Measurements from ENCODE around the gene FOXP3. TPM values are rescaled to one million over a fixed set of nuclear protein-coding genes. Genes with fewer than 3 reads are reported as not detected.

FOXP3 gene
- total and polyA plus RNA-seq, 2 experiments from 2014 or later, result 0.11 to 0.28 TPM

DNA sequence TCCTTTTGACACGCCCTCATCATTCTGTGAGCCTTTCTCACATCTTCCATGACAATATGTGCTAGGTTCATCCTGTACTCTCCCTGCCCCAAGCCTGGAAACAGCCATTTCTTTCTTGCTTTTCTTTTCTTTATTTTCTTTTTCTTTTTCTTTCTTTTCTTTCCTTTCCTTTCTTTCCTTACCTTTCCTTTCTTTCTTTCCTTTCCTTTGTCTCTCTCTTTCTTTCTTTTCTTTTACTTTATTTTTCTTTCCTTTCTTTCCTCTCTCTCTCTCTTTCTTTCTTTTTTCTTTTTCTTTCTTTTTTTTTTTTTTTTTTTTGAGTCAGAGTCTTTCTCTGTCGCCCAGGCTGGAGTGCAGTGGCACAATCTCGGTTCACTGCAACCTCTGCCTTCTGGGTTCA is 19.7 kb upstream of the FOXP3 start:
- Histone ChIP-seq H3K36me3 (ENCODE audit: insufficient read depth) (no peaks in the 10 kb centered on the region), H3K4me3 (no peak overlapping the region), H3K4me2 (no peak overlapping the region), H3K27ac (ENCODE audit: low read depth) (no peak overlapping the region), H4K20me1 (replicated peaks; ENCODE audit: insufficient read depth) (no peaks in the 10 kb centered on the region), H3K9me2 (ENCODE audit: insufficient read depth) (no peaks in the 10 kb centered on the region), H3F3A (replicated peaks; ENCODE audit: low read depth) (no peaks in the 10 kb centered on the region), H3K4me1 (ENCODE audit: insufficient read depth) (no peaks in the 10 kb centered on the region), H3K79me2 (replicated peaks; ENCODE audit: insufficient read depth) (no peaks in the 10 kb centered on the region), H3K27me3 (ENCODE audit: insufficient read depth) (no peaks in the 10 kb centered on the region), H2AFZ (no peak overlapping the region)
- peaks cover 3% of the 10 kb centered on the region; the same call in 2 of the 3 replicates for H3K36me3 Mint-ChIP-seq (ENCODE audit: low read depth)
- peaks cover 9% of the 10 kb centered on the region; the same call in 2 of the 3 replicates for H3K4me1 Mint-ChIP-seq
- DNase-seq (ENCODE audit: low spot score), result no peak
- no peak overlapping the region for H3K27ac Mint-ChIP-seq
- TF ChIP-seq, protein P1, sequence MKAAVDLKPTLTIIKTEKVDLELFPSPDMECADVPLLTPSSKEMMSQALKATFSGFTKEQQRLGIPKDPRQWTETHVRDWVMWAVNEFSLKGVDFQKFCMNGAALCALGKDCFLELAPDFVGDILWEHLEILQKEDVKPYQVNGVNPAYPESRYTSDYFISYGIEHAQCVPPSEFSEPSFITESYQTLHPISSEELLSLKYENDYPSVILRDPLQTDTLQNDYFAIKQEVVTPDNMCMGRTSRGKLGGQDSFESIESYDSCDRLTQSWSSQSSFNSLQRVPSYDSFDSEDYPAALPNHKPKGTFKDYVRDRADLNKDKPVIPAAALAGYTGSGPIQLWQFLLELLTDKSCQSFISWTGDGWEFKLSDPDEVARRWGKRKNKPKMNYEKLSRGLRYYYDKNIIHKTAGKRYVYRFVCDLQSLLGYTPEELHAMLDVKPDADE (IDR thresholded peaks at IDR 0.05), result no peak
- no peak for TF ChIP-seq ZNF114 (CRISPR knock-in tag; IDR thresholded peaks at IDR 0.05)
- TF ChIP-seq, protein P2, sequence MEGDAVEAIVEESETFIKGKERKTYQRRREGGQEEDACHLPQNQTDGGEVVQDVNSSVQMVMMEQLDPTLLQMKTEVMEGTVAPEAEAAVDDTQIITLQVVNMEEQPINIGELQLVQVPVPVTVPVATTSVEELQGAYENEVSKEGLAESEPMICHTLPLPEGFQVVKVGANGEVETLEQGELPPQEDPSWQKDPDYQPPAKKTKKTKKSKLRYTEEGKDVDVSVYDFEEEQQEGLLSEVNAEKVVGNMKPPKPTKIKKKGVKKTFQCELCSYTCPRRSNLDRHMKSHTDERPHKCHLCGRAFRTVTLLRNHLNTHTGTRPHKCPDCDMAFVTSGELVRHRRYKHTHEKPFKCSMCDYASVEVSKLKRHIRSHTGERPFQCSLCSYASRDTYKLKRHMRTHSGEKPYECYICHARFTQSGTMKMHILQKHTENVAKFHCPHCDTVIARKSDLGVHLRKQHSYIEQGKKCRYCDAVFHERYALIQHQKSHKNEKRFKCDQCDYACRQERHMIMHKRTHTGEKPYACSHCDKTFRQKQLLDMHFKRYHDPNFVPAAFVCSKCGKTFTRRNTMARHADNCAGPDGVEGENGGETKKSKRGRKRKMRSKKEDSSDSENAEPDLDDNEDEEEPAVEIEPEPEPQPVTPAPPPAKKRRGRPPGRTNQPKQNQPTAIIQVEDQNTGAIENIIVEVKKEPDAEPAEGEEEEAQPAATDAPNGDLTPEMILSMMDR (conservative IDR thresholded peaks at IDR 0.05; ENCODE audit: low read depth in 2 of 2), result no peak
- no peak for TF ChIP-seq EZH2 (IDR thresholded peaks at IDR 0.05; ENCODE audit: low read depth, unreplicated experiment)
- TF ChIP-seq STAT1 (IDR thresholded peaks at IDR 0.05; ENCODE audit: unreplicated experiment), result no peak
- no peak for TF ChIP-seq EZH2phosphoT487 (IDR thresholded peaks at IDR 0.05; ENCODE audit: unreplicated experiment)
- TF ChIP-seq, protein P3, sequence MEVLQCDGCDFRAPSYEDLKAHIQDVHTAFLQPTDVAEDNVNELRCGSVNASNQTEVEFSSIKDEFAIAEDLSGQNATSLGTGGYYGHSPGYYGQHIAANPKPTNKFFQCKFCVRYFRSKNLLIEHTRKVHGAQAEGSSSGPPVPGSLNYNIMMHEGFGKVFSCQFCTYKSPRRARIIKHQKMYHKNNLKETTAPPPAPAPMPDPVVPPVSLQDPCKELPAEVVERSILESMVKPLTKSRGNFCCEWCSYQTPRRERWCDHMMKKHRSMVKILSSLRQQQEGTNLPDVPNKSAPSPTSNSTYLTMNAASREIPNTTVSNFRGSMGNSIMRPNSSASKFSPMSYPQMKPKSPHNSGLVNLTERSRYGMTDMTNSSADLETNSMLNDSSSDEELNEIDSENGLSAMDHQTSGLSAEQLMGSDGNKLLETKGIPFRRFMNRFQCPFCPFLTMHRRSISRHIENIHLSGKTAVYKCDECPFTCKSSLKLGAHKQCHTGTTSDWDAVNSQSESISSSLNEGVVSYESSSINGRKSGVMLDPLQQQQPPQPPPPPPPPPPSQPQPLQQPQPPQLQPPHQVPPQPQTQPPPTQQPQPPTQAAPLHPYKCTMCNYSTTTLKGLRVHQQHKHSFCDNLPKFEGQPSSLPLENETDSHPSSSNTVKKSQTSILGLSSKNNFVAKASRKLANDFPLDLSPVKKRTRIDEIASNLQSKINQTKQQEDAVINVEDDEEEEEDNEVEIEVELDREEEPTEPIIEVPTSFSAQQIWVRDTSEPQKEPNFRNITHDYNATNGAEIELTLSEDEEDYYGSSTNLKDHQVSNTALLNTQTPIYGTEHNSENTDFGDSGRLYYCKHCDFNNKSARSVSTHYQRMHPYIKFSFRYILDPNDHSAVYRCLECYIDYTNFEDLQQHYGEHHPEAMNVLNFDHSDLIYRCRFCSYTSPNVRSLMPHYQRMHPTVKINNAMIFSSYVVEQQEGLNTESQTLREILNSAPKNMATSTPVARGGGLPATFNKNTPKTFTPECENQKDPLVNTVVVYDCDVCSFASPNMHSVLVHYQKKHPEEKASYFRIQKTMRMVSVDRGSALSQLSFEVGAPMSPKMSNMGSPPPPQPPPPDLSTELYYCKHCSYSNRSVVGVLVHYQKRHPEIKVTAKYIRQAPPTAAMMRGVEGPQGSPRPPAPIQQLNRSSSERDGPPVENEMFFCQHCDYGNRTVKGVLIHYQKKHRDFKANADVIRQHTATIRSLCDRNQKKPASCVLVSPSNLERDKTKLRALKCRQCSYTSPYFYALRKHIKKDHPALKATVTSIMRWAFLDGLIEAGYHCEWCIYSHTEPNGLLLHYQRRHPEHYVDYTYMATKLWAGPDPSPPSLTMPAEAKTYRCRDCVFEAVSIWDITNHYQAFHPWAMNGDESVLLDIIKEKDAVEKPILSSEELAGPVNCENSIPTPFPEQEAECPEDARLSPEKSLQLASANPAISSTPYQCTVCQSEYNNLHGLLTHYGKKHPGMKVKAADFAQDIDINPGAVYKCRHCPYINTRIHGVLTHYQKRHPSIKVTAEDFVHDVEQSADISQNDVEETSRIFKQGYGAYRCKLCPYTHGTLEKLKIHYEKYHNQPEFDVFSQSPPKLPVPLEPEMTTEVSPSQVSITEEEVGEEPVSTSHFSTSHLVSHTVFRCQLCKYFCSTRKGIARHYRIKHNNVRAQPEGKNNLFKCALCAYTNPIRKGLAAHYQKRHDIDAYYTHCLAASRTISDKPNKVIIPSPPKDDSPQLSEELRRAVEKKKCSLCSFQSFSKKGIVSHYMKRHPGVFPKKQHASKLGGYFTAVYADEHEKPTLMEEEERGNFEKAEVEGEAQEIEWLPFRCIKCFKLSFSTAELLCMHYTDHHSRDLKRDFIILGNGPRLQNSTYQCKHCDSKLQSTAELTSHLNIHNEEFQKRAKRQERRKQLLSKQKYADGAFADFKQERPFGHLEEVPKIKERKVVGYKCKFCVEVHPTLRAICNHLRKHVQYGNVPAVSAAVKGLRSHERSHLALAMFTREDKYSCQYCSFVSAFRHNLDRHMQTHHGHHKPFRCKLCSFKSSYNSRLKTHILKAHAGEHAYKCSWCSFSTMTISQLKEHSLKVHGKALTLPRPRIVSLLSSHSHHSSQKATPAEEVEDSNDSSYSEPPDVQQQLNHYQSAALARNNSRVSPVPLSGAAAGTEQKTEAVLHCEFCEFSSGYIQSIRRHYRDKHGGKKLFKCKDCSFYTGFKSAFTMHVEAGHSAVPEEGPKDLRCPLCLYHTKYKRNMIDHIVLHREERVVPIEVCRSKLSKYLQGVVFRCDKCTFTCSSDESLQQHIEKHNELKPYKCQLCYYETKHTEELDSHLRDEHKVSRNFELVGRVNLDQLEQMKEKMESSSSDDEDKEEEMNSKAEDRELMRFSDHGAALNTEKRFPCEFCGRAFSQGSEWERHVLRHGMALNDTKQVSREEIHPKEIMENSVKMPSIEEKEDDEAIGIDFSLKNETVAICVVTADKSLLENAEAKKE (CRISPR knock-in tag; IDR thresholded peaks at IDR 0.05), result no peak
- TF ChIP-seq, protein P4, sequence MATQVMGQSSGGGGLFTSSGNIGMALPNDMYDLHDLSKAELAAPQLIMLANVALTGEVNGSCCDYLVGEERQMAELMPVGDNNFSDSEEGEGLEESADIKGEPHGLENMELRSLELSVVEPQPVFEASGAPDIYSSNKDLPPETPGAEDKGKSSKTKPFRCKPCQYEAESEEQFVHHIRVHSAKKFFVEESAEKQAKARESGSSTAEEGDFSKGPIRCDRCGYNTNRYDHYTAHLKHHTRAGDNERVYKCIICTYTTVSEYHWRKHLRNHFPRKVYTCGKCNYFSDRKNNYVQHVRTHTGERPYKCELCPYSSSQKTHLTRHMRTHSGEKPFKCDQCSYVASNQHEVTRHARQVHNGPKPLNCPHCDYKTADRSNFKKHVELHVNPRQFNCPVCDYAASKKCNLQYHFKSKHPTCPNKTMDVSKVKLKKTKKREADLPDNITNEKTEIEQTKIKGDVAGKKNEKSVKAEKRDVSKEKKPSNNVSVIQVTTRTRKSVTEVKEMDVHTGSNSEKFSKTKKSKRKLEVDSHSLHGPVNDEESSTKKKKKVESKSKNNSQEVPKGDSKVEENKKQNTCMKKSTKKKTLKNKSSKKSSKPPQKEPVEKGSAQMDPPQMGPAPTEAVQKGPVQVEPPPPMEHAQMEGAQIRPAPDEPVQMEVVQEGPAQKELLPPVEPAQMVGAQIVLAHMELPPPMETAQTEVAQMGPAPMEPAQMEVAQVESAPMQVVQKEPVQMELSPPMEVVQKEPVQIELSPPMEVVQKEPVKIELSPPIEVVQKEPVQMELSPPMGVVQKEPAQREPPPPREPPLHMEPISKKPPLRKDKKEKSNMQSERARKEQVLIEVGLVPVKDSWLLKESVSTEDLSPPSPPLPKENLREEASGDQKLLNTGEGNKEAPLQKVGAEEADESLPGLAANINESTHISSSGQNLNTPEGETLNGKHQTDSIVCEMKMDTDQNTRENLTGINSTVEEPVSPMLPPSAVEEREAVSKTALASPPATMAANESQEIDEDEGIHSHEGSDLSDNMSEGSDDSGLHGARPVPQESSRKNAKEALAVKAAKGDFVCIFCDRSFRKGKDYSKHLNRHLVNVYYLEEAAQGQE (IDR thresholded peaks at IDR 0.05; ENCODE audit: unreplicated experiment), result no peak
- no peak for TF ChIP-seq ZNF331 (CRISPR knock-in tag; IDR thresholded peaks at IDR 0.05; ENCODE audit: low read depth)
- ATAC-seq, result no peak
- no peaks in the 10 kb centered on the region for H3K9me3 Mint-ChIP-seq
- H3K4me3 Mint-ChIP-seq, result no peak overlapping the region
- H3K27me3 Mint-ChIP-seq (ENCODE audit: insufficient read depth, low read depth, poor library complexity), result peaks cover 3% of the 10 kb centered on the region
